Gastroesophageal sphincter (tissue), 4 donors: ENCODE measurements around the gene SBK1. TPM values are rescaled to one million over a fixed set of nuclear protein-coding genes. Genes with fewer than 3 reads are reported as not detected.

Source experiments
- ATAC-seq: fragments of 150-250 bp; one replicate; pipeline ENCODE4 v1.9.1; 2016; ENCODE audit warnings: mild to moderate bottlenecking, moderate library complexity
- H3K27ac ChIP-seq, 4 donors: fragments of 200-600 bp; sonication (generic) in 3 of 4; 1 replicate in 3 of 4; 2 replicates in 1 of 4; pipeline ENCODE4 v1.5.1; 2016 to 2019
- H3K27me3 ChIP-seq: fragments of 200-600 bp; sonication (generic); one replicate; pipeline ENCODE4 v1.5.1; 2019
- H3K36me3 ChIP-seq, 2 donors: fragments of 200-600 bp; sonication (generic); one replicate each; pipeline ENCODE4 v1.5.1; 2019; ENCODE audit warnings: control low read depth in 1 of 2
- H3K4me1 ChIP-seq, 3 donors: fragments of 200-600 bp; sonication (generic); 1 replicate in 2 of 3; 2 replicates in 1 of 3; pipeline ENCODE4 v1.5.1; 2016 to 2019; ENCODE audit warnings: control low read depth in 2 of 3
- H3K4me3 ChIP-seq, 2 donors: fragments of 200-600 bp; sonication (generic); one replicate each; pipeline ENCODE4 v1.5.1; 2019; ENCODE audit warnings: mild to moderate bottlenecking in 1 of 2, moderate library complexity in 1 of 2
- H3K9me3 ChIP-seq, 3 donors: fragments of 200-600 bp; sonication (generic); one replicate each; pipeline ENCODE4 v1.5.1; 2017 to 2019; ENCODE audit warnings: control low read depth in 2 of 3
- CTCF ChIP-seq, 4 experiments: fragments of 200-600 bp in 2 of 4; fragments of 450-650 bp in 2 of 4; sonication (generic) in 1 of 4; IDR thresholded peaks; one replicate each; pipeline ENCODE4 v1.5.1; 2017 to 2019; ENCODE audit warnings: antibody characterized with exemption in 4 of 4, mild to moderate bottlenecking in 2 of 4, moderate library complexity in 2 of 4
- EP300 ChIP-seq: sonication (generic); formaldehyde crosslinking; IDR thresholded peaks from one replicate; pipeline ENCODE4 v1.6.1; 2017; ENCODE audit warnings: antibody characterized with exemption, mild to moderate bottlenecking
- POLR2A ChIP-seq, 2 donors: fragments of 450-650 bp; IDR thresholded peaks; one replicate each; pipeline ENCODE4 v1.6.1; 2017; ENCODE audit warnings: antibody characterized with exemption in 2 of 2, mild to moderate bottlenecking in 2 of 2, moderate library complexity in 1 of 2
- POLR2AphosphoS5 ChIP-seq: sonication (generic); formaldehyde crosslinking; IDR thresholded peaks from one replicate; pipeline ENCODE4 v1.6.1; 2017; ENCODE audit warnings: antibody characterized with exemption
- WGBS, 2 donors: methylation state at CpG; one replicate each; pipeline ENCODE4 v1.1.5; 2018; ENCODE audit warnings: low coverage in 1 of 2; 5-methylcytosine and 5-hydroxymethylcytosine counted together
- total RNA-seq, 4 donors: library from RNA; depleted of rRNA; stranded (reverse); fragments of >200 nt; gene quantifications; one replicate each; pipeline ENCODE4 v1.1.0, GENCODE V29; 2016

The SBK1 gene
- total RNA-seq, 4 donors from 2014 or later: 0.16 TPM; not detected in 3

- no peaks in the 10 kb centered on the region for H3K36me3 ChIP-seq
- 0 to 48% methylated on average over 1 to 3 of the region's 3 CpGs for WGBS, 2 donors
- ATAC-seq: no peak
- H3K4me3 ChIP-seq: no peak overlapping the region
- no peaks in the 10 kb centered on the region for H3K9me3 ChIP-seq
- H3K27ac ChIP-seq: no peak overlapping the region
- TF ChIP-seq POLR2AphosphoS5: no peak
- TF ChIP-seq POLR2A (IDR thresholded peaks at IDR 0.05): no peak
- no peak for TF ChIP-seq EP300
- no peak for TF ChIP-seq CTCF (IDR thresholded peaks at IDR 0.05)
- peaks cover 0 to 21% (median 9%) of the 10 kb centered on the region in 3 donors for H3K4me1 ChIP-seq
- H3K27me3 ChIP-seq: peaks cover 54% of the 10 kb centered on the region
These were observed 3.3 kb upstream of the SBK1 start for GRCh38 chr16:28289048-28289447.

- Histone ChIP-seq H3K36me3 (no peaks in the 10 kb centered on the region), H3K4me3 (no peak overlapping the region), H3K9me3 (no peaks in the 10 kb centered on the region), H3K27ac (no peak overlapping the region), H3K4me1 (peaks cover 0 to 21% (median 9%) of the 10 kb centered on the region in 3 donors), H3K27me3 (peaks cover 62% of the 10 kb centered on the region)
- no peak for ATAC-seq
- 81% methylated on average over 7 to 10 of the region's 10 CpGs for WGBS, 2 donors
- TF ChIP-seq POLR2AphosphoS5: no peak
- TF ChIP-seq CTCF (IDR thresholded peaks at IDR 0.05): no peak
- TF ChIP-seq EP300: no peak
- TF ChIP-seq POLR2A (IDR thresholded peaks at IDR 0.05): no peak
These were observed 2.1 kb upstream of the SBK1 start for GRCh38 chr16:28289939-28290858.

- no peak for ATAC-seq
- Histone ChIP-seq H3K27ac (no peak overlapping the region), H3K36me3 (no peaks in the 10 kb centered on the region), H3K27me3 (peaks cover 58% of the 10 kb centered on the region), H3K9me3 (no peaks in the 10 kb centered on the region), H3K4me1 (peaks cover 0 to 21% (median 9%) of the 10 kb centered on the region in 3 donors), H3K4me3 (no peak overlapping the region)
- WGBS, 2 donors: 53 to 68% methylated on average over 4 to 6 of the region's 11 CpGs
- TF ChIP-seq POLR2AphosphoS5: no peak
These were observed 1.5 kb upstream of the SBK1 start for GRCh38 chr16:28290859-28291254.

- TF ChIP-seq EP300 (no peak), POLR2A (IDR thresholded peaks at IDR 0.05) (no peak), CTCF (IDR thresholded peaks at IDR 0.05) (no peak), POLR2AphosphoS5 (no peak)
- Histone ChIP-seq H3K9me3 (no peaks in the 10 kb centered on the region), H3K4me1 (peaks cover 0 to 21% (median 9%) of the 10 kb centered on the region in 3 donors), H3K4me3 (peak overlapping the region; percentile 50 to 58), H3K27ac (peak overlapping the region in 1 of 4 donors; percentile 49), H3K36me3 (no peaks in the 10 kb centered on the region), H3K27me3 (peaks cover 37% of the 10 kb centered on the region)
- ATAC-seq: no peak
- no CpG with 5 or more reads among the region's 60 CpGs for WGBS, 2 donors
These were observed 641 bp downstream of the SBK1 start for GRCh38 chr16:28292731-28293600.

- no peak overlapping the region for H3K27ac ChIP-seq
- peaks cover 0 to 21% (median 9%) of the 10 kb centered on the region in 3 donors for H3K4me1 ChIP-seq
- TF ChIP-seq POLR2A (IDR thresholded peaks at IDR 0.05) (no peak), CTCF (IDR thresholded peaks at IDR 0.05) (no peak), POLR2AphosphoS5 (no peak), EP300 (no peak)
- no peak for ATAC-seq
- WGBS, 2 donors: 31 to 44% methylated on average over 4 to 6 of the region's 10 CpGs
- H3K4me3 ChIP-seq: peak overlapping the region in 1 of 2 donors; percentile 58
- H3K27me3 ChIP-seq: peaks cover 31% of the 10 kb centered on the region
- H3K9me3 ChIP-seq: no peaks in the 10 kb centered on the region
- no peaks in the 10 kb centered on the region for H3K36me3 ChIP-seq
These were observed 1.3 kb downstream of the SBK1 start for GRCh38 chr16:28293601-28293960.
